ENCODE measurements around the gene RASSF1.

RASSF1 gene

GRCh38 chr3:50297384-50297775, 43.3 kb downstream of the RASSF1 start:
- no peak overlapping the region for H3K27ac Mint-ChIP-seq
- H3K9me3 Mint-ChIP-seq = no peaks in the 10 kb centered on the region

GRCh38 chr3:50296721-50297383, 43.8 kb downstream of the RASSF1 start:
- Mint-ChIP-seq H3K4me1 (peaks cover 52% of the 10 kb centered on the region), H3K36me3 (peaks cover 6% of the 10 kb centered on the region), H3K9me3 (no peaks in the 10 kb centered on the region), H3K27me3 (no peaks in the 10 kb centered on the region), H3K4me3 (no peak overlapping the region), H3K27ac (no peak overlapping the region)
- ATAC-seq = no peak

More at GRCh38 chr3:50297384-50297775, 43.3 kb downstream of the RASSF1 start:
- no peak for ATAC-seq
- H3K36me3 Mint-ChIP-seq = peaks cover 6% of the 10 kb centered on the region
- no peaks in the 10 kb centered on the region for H3K27me3 Mint-ChIP-seq
- no peak overlapping the region for H3K4me3 Mint-ChIP-seq
- H3K4me1 Mint-ChIP-seq = peaks cover 50% of the 10 kb centered on the region

DNA sequence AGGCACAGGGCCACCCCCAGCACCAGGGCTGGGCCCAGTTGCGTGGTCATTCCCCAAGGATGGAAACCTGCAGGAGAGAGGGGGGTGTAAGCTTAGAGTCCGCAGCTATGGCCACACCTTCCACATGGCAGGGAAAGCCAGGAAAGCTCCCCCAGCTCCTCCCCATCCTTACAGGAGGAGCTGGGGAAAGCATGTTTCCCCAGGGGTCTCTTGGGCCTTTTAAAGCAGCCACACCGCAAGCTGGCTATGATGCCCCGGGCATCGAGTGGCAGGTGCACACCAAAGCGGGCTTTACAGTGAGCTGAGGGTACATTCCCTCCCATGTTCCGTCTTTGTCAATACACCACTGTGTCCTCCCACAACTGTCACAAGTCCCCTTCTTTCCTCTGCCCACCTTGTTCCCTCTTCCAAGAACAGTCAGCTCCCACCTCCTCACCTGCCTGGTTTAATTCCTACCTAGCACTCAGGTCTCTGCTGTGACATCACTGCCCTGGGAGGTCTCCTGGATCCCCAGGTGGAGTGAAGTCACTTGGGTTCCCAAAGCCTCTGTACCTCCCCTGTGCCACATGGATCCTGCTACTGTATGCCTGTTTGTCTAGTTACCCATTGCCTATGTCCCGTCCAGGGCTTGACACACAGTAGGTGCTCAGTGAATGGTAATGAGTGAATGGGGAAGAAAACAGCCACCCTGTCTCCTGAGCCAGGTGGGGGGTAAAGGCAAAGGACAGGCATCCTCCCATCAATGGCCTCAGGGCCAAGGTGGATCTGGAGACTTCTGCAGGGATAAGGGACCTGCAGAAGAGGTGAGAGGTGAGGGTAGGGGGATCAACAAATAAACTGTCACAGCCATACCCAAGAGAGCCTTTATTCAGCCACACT, 44.8 kb downstream of the RASSF1 start:
- Mint-ChIP-seq H3K9me3 (no peaks in the 10 kb centered on the region), H3K27ac (no peak overlapping the region), H3K27me3 (no peaks in the 10 kb centered on the region), H3K4me3 (no peak overlapping the region), H3K4me1 (peaks cover 58% of the 10 kb centered on the region), H3K36me3 (peaks cover 12% of the 10 kb centered on the region)
- no peak for ATAC-seq

DNA sequence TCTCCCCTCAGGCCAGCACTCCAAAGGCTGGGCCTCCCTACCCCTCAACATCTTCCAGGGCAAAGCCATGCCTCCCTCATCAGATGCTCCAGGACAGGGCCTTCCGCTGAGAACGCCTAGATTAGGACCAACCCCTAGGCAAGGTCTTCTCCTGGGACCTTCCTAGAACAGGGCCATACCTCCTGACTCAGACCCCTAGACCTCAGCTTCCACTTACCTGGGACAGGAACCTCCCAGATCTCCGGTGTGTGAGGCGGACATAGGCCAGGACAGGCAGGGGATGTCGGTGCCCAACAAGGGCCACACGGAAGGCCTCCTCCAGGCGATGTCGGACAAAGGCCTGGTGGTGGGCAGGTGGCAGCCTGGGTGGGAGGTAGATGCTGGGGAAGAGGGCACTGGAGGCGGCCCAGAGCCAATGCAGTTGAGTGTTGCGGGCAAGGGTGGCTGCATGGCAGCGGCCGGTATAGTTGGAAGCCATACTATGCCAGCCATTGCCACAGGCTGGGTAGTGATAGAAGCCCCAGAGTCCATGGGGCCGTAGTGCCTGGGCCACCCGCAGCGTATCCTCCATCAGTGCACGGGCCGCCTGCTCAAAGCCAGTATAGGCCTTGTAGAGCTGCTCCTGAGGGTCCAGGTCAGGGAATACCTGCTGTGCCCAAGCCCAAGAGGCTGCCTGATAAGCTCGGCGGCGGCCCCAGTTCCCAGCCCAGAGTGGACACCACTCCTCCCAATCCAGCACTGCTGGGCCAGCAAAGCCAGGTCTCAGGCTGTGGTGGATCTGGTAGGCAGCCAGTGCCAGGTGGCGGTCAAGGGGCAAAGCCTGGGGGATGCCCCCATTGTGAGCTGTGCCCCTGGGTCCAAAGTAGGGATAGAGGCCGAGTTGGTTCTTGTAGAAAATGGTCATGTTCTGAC, 45.9 kb downstream of the RASSF1 start:
- Mint-ChIP-seq H3K4me3 (no peak overlapping the region), H3K27me3 (no peaks in the 10 kb centered on the region), H3K36me3 (peaks cover 12% of the 10 kb centered on the region), H3K9me3 (no peaks in the 10 kb centered on the region), H3K4me1 (peaks cover 54% of the 10 kb centered on the region), H3K27ac (no peak overlapping the region)
- ATAC-seq = no peak

GRCh38 chr3:50294089-50294488, 46.5 kb downstream of the RASSF1 start:
- H3K27ac Mint-ChIP-seq = no peak overlapping the region

GRCh38 chr3:50293079-50293801, 47.4 kb downstream of the RASSF1 start:
- Mint-ChIP-seq H3K27me3 (no peaks in the 10 kb centered on the region), H3K4me1 (peaks cover 49% of the 10 kb centered on the region), H3K36me3 (peaks cover 19% of the 10 kb centered on the region), H3K4me3 (peak overlapping the region; percentile 94), H3K27ac (peak overlapping the region; percentile 95), H3K9me3 (no peaks in the 10 kb centered on the region)
- no peak for ATAC-seq

More at GRCh38 chr3:50294089-50294488, 46.5 kb downstream of the RASSF1 start:
- Mint-ChIP-seq H3K4me3 (no peak overlapping the region), H3K27me3 (no peaks in the 10 kb centered on the region), H3K4me1 (peaks cover 53% of the 10 kb centered on the region), H3K9me3 (no peaks in the 10 kb centered on the region), H3K36me3 (peaks cover 12% of the 10 kb centered on the region)
- ATAC-seq = no peak

DNA sequence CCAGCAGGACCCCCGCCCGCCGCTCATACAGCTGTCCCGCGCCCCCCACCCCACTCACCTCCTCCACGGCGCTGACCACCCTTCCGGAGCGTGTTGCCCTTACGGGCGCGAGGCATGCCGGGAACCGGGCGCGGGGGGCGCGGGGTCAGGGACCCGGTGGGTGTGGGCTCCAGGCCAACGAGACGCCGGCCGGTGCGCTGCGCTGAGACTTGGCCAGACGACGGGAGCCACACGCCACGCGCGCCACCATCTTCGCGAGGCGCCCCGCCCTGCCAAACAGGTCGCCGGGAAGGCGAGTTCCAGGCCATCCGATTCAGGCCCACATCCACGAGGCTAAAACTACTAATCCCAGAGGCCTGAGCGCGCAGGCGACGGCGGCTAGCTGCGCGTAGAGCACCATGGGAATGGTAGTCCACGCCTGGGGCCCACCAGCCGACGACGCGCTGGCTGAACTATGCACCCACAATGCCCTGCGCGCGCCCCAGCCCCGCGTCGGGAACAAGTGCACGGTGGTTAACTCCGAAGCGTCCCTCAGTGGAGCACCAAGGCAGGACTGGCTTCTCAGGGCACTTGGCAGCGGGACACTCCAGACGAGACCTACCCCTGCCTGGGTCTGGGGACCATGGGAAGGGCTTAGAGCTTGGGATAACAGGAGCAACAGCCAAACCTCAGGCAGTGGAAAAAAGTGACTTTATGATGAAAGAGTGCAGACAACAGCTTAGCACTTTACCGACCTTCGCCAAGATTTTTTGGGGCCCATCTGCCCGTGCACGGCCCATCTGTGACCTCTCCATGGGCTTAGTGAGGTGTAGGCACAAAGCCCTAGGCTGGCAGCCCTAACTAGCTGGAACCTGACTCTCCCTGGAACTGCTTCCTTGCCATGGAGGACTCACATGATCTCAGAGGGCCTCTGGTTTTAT, 48.2 kb downstream of the RASSF1 start, which contains the start of gene IFRD2:
TSS of gene IFRD2 (minus strand) at position 271 of the 920 bp plus-strand sequence. CDS start at position 116, 155 bp downstream.
- peak; percentile 99 for ATAC-seq
- peaks cover 26% of the 10 kb centered on the region for H3K36me3 Mint-ChIP-seq
- peak within 1 kb of the TSS; percentile 94 for H3K4me3 Mint-ChIP-seq
- H3K27me3 Mint-ChIP-seq = no peaks in the 10 kb centered on the region
- H3K9me3 Mint-ChIP-seq = no peaks in the 10 kb centered on the region
- H3K27ac Mint-ChIP-seq = peak within 1 kb of the TSS; percentile 95
- peaks cover 41% of the 10 kb centered on the region for H3K4me1 Mint-ChIP-seq

DNA sequence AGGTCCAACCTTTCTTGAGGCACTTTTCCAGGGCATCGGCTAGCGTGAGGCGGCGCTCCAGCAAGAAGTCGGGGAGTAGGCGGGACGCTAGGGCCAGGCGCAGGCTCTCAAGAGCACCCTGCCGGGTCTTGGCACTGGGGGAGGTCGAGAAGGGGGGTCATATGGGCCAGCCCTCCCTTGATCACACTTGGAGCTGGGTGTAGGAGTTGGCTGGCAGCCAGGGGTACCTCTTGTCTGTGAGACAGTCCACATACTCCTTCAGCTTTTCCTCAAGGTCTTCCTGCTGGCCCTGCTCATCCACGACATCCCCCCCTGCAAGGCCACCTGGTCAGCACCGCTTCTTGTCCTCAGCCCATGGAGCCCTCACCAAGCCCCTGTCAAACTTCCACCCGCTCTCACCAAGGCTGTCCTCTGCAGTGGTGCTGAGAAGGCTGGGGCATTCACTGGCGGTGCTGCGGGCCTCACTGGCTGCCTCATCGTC, 50.4 kb downstream of the RASSF1 start:
- Mint-ChIP-seq H3K4me1 (peaks cover 30% of the 10 kb centered on the region), H3K9me3 (no peaks in the 10 kb centered on the region), H3K4me3 (no peak overlapping the region), H3K27ac (peak overlapping the region; percentile 95), H3K36me3 (peaks cover 27% of the 10 kb centered on the region), H3K27me3 (no peaks in the 10 kb centered on the region)
- ATAC-seq = no peak

DNA sequence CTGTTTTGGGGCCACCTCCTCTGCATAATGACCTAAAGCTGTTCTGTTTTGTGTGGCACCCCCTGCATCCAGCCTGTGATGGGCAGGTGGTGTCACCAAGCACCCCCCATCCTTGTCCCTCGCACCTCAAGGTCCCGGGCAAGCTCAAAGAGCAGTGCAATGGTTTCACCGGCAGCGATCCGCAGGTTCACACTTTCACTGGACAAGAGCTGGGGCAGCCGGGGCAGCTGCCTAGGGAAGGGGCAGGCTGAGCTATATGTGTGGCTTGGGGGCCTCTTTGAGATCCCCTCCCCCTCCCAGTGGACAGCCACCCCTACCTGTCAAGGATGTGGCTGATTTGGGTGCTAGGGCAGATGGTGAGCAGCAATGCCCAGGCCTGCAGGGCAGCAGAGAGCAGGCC, 51.5 kb downstream of the RASSF1 start:
- Mint-ChIP-seq H3K27me3 (no peaks in the 10 kb centered on the region), H3K27ac (no peak overlapping the region), H3K4me3 (no peak overlapping the region), H3K9me3 (no peaks in the 10 kb centered on the region), H3K4me1 (peaks cover 30% of the 10 kb centered on the region), H3K36me3 (peaks cover 27% of the 10 kb centered on the region)
- ATAC-seq = no peak

DNA sequence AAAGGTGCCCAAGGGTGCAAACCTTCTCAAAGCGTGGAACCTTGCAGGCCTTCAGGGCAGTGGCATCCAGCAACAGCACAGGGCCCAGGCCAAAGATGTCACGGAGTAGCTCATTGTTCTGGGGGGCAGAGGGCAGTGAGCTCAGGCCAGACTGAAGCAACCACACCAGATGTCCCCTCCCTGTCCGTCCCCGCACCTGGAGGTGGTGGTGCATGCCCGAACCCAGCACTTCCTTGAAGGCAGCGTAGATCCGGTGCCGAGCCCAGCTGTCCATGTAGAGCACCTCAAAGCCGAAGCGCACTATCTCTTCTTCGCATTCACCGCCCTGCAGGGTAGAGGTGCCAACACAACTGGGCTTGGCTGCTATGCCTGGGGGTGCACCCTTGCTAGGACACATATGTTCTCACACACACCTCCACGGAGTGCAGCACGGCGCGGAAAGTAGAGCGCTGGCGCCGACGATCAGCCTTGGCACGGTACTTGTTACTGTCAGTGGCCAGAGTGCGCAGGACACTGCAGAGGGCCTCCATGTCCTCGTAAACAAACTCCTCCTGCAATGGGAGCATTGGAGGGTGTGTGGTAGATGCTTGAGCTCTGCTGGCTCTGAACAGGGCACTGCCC, 52.1 kb downstream of the RASSF1 start:
- H3K9me3 Mint-ChIP-seq = no peaks in the 10 kb centered on the region
- H3K27ac Mint-ChIP-seq = no peak overlapping the region
- no peak overlapping the region for H3K4me3 Mint-ChIP-seq
- H3K4me1 Mint-ChIP-seq = peaks cover 30% of the 10 kb centered on the region
- H3K36me3 Mint-ChIP-seq = peaks cover 27% of the 10 kb centered on the region
- H3K27me3 Mint-ChIP-seq = no peaks in the 10 kb centered on the region
- no peak for ATAC-seq

- peaks cover 27% of the 10 kb centered on the region for H3K36me3 Mint-ChIP-seq
- H3K4me1 Mint-ChIP-seq = peaks cover 18% of the 10 kb centered on the region
These were observed 53.4 kb downstream of the RASSF1 start for GRCh38 chr3:50287262-50287661.

DNA sequence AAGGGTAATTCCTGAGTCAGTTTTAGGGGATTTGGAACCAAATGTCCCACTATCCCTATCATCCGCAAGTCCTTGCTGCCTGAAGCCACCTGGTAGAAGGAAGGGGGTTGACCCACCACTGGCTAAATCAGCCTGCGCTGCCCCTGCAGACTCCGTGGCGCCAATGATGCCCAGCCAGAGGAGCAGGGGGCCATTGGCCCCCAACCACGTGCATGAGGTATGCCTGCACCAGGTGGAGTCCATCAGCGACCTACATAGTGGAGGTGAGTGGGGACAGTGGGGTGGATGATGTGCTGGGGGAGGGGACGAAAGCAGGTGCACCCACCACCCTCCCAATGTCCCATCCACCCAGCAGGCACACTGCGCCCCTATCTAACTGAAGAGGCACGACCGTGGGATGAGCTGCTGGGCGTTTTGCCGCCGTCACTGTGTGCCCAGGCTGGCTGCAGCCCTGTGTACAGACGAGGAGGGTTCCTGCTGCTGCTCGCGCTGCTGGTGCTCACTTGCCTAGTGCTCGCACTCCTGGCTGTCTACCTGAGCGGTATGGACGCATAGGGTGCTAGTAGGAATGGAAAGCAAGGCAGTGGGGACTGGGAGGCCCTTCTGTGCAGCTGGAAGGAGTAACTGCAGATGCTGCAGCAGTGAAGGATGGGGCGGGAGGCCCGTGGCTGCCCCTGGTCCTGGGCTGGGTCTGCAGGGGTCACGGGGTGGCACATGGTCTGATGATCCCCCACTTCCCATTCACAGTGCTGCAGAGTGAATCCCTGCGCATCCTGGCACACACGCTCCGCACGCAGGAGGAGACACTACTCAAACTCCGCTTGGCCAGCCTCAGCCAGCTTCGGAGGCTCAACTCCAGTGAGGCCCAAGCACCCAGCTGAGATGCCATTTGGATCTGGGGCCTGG, 54.1 kb downstream of the RASSF1 start:
- Mint-ChIP-seq H3K36me3 (peaks cover 27% of the 10 kb centered on the region), H3K27me3 (no peaks in the 10 kb centered on the region), H3K4me3 (no peak overlapping the region), H3K9me3 (no peaks in the 10 kb centered on the region), H3K27ac (no peak overlapping the region), H3K4me1 (peaks cover 14% of the 10 kb centered on the region)
- peak; percentile 17 for ATAC-seq

More at GRCh38 chr3:50287262-50287661, 53.4 kb downstream of the RASSF1 start:
- Mint-ChIP-seq H3K4me3 (no peak overlapping the region), H3K27ac (no peak overlapping the region), H3K27me3 (no peaks in the 10 kb centered on the region), H3K9me3 (no peaks in the 10 kb centered on the region)
- no peak for ATAC-seq

All from stimulated activated memory B cell treated with anti-CD40 and anti-IgM and Interleukin-4, amounts not matched to agents 10 μg/mL and 1 μg/mL and 100 μg/mL, for 72 hours (primary cell).